ENCODE measurements around the gene KLHL29. TPM values are rescaled to one million over a fixed set of nuclear protein-coding genes. Genes with fewer than 3 reads are reported as not detected.

The KLHL29 gene
- total and polyA plus RNA-seq, 10 of the 15 experiments (the other 5 are each of a cell fraction or from before 2014, with no cell fraction given): 1.4 to 19.5 (median 6.1) TPM

DNA sequence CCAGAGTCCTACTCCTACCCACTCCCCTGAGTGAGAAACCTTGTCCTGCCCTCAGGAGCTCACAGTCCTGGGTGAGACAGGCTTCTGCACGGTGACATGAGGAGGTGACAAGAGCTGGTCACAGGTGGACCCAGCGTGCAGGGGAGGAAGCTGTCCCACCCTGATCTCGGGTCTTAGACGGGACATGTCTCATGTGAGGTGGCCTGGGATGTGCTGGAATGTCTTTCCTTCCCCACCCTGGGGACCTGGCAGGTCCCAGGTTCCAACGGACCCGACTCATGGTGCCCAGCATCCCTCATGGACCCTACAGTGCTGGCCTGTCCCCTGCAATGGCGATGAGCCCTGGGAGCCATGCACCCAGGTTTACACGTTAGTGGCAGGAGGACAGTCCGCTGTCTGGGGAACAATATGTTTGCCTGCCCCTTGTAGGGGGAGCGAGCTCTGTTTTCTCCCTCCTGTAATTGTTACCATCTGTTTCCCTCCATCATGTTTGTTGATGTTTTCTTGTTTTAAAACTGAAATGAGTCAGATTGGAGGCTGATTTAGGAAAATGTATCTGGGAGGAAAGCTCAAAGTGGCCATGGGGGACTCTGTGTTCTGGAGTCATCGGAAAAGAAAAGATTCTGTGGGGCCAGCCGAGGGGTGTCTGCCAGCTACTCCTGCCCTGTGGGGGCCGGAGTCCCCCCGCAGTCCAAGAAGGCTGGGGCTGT, 238.1 kb downstream of the KLHL29 start:
- Histone ChIP-seq H3K4me1 (ENCODE audit: control insufficient read depth, insufficient read depth, low read length) (no peaks in the 10 kb centered on the region), H3K9me3 (replicated peaks; ENCODE audit: control insufficient read depth, insufficient read depth, low read length) (peaks cover 3% of the 10 kb centered on the region), H3K36me3 (ENCODE audit: control insufficient read depth in 2 of 2, insufficient read depth in 2 of 2, low read length in 1 of 2) (no peaks in the 10 kb centered on the region), H3K4me2 (ENCODE audit: control insufficient read depth, insufficient read depth) (no peak overlapping the region), H3K27ac (ENCODE audit: control insufficient read depth, insufficient read depth) (no peak overlapping the region), H3K4me3 (no peak overlapping the region), H3K79me2 (ENCODE audit: control insufficient read depth, insufficient read depth, low read length) (no peaks in the 10 kb centered on the region), H3K27me3 (replicated peaks in 1 of 2; ENCODE audit: control insufficient read depth in 2 of 2, insufficient read depth in 2 of 2, low read length in 1 of 2) (no peaks in the 10 kb centered on the region), H4K20me1 (ENCODE audit: control insufficient read depth, insufficient read depth) (no peaks in the 10 kb centered on the region; the same call in 1 of the 2 replicates), H3K9ac (ENCODE audit: control insufficient read depth, insufficient read depth, low read length) (no peak overlapping the region), H2AFZ (ENCODE audit: control insufficient read depth, low read depth, low read length) (no peak overlapping the region)
- no peak for ATAC-seq
- DNase-seq (ENCODE audit: low read depth, low spot score): no peak
- BruUV-seq (replicated peaks): no TSS peak
- FAIRE-seq: no peak
- 73% methylated on average over 14 of the region's 14 CpGs for WGBS (ENCODE audit: insufficient coverage, insufficient replicate concordance, low lambda C conversion rate, missing lambda C conversion rate)
- POLR2A ChIA-PET: no interaction called here
- SMC1A ChIA-PET (ENCODE audit: uncharacterized antibody, unreplicated experiment): no interaction called here
- CTCF ChIA-PET: no interaction called here
- in situ Hi-C loops (cut with MboI): no loop called here
- intact Hi-C loops (cut with micrococcal nuclease; ENCODE audit: unreplicated experiment): no loop called here
- TF ChIP-seq NR2C2 (IDR thresholded peaks at IDR 0.05; ENCODE audit: borderline replicate concordance, control insufficient read depth, insufficient read length, low read depth) (no peak), ZSCAN29 (IDR thresholded peaks at IDR 0.05) (no peak), MXI1 (IDR thresholded peaks at IDR 0.05; ENCODE audit: low read depth, low read length) (no peak), ATF7 (IDR thresholded peaks at IDR 0.05; ENCODE audit: low read depth) (no peak), MYB (IDR thresholded peaks at IDR 0.05; ENCODE audit: borderline replicate concordance, low read depth, low read length) (no peak), CREB1 (IDR thresholded peaks at IDR 0.05; ENCODE audit: low read depth) (no peak)
- TF ChIP-seq, protein P1, sequence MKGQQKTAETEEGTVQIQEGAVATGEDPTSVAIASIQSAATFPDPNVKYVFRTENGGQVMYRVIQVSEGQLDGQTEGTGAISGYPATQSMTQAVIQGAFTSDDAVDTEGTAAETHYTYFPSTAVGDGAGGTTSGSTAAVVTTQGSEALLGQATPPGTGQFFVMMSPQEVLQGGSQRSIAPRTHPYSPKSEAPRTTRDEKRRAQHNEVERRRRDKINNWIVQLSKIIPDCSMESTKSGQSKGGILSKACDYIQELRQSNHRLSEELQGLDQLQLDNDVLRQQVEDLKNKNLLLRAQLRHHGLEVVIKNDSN (IDR thresholded peaks at IDR 0.05; ENCODE audit: borderline replicate concordance, extremely low read length, insufficient read depth, low read depth, low read length): no peak
- TF ChIP-seq, protein P2, sequence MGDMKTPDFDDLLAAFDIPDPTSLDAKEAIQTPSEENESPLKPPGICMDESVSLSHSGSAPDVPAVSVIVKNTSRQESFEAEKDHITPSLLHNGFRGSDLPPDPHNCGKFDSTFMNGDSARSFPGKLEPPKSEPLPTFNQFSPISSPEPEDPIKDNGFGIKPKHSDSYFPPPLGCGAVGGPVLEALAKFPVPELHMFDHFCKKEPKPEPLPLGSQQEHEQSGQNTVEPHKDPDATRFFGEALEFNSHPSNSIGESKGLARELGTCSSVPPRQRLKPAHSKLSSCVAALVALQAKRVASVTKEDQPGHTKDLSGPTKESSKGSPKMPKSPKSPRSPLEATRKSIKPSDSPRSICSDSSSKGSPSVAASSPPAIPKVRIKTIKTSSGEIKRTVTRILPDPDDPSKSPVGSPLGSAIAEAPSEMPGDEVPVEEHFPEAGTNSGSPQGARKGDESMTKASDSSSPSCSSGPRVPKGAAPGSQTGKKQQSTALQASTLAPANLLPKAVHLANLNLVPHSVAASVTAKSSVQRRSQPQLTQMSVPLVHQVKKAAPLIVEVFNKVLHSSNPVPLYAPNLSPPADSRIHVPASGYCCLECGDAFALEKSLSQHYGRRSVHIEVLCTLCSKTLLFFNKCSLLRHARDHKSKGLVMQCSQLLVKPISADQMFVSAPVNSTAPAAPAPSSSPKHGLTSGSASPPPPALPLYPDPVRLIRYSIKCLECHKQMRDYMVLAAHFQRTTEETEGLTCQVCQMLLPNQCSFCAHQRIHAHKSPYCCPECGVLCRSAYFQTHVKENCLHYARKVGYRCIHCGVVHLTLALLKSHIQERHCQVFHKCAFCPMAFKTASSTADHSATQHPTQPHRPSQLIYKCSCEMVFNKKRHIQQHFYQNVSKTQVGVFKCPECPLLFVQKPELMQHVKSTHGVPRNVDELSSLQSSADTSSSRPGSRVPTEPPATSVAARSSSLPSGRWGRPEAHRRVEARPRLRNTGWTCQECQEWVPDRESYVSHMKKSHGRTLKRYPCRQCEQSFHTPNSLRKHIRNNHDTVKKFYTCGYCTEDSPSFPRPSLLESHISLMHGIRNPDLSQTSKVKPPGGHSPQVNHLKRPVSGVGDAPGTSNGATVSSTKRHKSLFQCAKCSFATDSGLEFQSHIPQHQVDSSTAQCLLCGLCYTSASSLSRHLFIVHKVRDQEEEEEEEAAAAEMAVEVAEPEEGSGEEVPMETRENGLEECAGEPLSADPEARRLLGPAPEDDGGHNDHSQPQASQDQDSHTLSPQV (IDR thresholded peaks at IDR 0.05): no peak
- RAD21 ChIA-PET (ENCODE audit: unreplicated experiment): no interaction called here
